Panc1 (cell line): ENCODE results near the gene SLC16A5.

Experiments used
- POLR2AphosphoS5 ChIP-seq: IDR thresholded peaks from 2 replicates; pipeline ENCODE4 v1.6.1; 2012; ENCODE audit warnings: mild to moderate bottlenecking, low read depth, low read length, moderate library complexity
- SIN3A ChIP-seq: IDR thresholded peaks from 2 replicates; pipeline ENCODE4 v1.6.1; 2012; ENCODE audit warnings: low read depth, mild to moderate bottlenecking, low read length, moderate library complexity, borderline replicate concordance; ENCODE audit not compliant: insufficient read depth
- TF ChIP-seq, protein P1 (sequence below): fragments of 450-650 bp; IDR thresholded peaks from 2 replicates; pipeline ENCODE4 v1.5.1; 2017; ENCODE audit warnings: mild to moderate bottlenecking
- TF ChIP-seq, protein P2 (sequence below), 2 experiments: IDR thresholded peaks; 2 replicates each; pipeline ENCODE4 v1.6.1; 2011 to 2012; ENCODE audit warnings: low read depth in 2 of 2, control low read depth in 1 of 2, low read length in 1 of 2, mild to moderate bottlenecking in 1 of 2, moderate library complexity in 1 of 2; ENCODE audit not compliant: insufficient read depth in 1 of 2

DNA sequence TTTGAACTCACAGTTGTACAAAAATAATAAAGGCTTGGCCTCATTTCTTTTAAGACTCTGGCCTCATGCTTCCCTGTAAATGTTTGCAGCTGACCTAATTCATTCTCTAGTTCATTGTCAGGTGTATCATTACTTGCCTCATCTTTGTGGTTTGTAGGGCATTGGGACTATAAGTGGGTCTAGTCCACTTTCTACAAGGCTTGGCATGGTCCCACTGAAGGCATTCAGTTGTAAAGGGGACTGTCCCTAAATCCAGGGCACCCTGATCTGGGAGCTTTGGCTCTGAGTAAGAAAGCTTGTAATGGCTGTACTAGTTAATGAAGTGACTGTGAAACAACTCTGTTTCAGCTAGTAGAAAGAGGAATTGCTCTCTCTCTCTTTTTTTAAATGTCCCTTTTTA lies 38.0 kb upstream of the SLC16A5 start:
- TF ChIP-seq, protein P1, sequence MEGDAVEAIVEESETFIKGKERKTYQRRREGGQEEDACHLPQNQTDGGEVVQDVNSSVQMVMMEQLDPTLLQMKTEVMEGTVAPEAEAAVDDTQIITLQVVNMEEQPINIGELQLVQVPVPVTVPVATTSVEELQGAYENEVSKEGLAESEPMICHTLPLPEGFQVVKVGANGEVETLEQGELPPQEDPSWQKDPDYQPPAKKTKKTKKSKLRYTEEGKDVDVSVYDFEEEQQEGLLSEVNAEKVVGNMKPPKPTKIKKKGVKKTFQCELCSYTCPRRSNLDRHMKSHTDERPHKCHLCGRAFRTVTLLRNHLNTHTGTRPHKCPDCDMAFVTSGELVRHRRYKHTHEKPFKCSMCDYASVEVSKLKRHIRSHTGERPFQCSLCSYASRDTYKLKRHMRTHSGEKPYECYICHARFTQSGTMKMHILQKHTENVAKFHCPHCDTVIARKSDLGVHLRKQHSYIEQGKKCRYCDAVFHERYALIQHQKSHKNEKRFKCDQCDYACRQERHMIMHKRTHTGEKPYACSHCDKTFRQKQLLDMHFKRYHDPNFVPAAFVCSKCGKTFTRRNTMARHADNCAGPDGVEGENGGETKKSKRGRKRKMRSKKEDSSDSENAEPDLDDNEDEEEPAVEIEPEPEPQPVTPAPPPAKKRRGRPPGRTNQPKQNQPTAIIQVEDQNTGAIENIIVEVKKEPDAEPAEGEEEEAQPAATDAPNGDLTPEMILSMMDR, result no peak
- TF ChIP-seq SIN3A, result no peak
- no peak for TF ChIP-seq POLR2AphosphoS5
- TF ChIP-seq, protein P2, sequence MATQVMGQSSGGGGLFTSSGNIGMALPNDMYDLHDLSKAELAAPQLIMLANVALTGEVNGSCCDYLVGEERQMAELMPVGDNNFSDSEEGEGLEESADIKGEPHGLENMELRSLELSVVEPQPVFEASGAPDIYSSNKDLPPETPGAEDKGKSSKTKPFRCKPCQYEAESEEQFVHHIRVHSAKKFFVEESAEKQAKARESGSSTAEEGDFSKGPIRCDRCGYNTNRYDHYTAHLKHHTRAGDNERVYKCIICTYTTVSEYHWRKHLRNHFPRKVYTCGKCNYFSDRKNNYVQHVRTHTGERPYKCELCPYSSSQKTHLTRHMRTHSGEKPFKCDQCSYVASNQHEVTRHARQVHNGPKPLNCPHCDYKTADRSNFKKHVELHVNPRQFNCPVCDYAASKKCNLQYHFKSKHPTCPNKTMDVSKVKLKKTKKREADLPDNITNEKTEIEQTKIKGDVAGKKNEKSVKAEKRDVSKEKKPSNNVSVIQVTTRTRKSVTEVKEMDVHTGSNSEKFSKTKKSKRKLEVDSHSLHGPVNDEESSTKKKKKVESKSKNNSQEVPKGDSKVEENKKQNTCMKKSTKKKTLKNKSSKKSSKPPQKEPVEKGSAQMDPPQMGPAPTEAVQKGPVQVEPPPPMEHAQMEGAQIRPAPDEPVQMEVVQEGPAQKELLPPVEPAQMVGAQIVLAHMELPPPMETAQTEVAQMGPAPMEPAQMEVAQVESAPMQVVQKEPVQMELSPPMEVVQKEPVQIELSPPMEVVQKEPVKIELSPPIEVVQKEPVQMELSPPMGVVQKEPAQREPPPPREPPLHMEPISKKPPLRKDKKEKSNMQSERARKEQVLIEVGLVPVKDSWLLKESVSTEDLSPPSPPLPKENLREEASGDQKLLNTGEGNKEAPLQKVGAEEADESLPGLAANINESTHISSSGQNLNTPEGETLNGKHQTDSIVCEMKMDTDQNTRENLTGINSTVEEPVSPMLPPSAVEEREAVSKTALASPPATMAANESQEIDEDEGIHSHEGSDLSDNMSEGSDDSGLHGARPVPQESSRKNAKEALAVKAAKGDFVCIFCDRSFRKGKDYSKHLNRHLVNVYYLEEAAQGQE (IDR thresholded peaks at IDR 0.05; ENCODE audit: insufficient read depth in 1 of 2, low read depth in 2 of 2, low read length in 1 of 2), result no peak
